NT2/D1 (cell line): ENCODE results near the gene TRABD.

Experiments
- SUZ12 ChIP-seq: IDR thresholded peaks from 2 replicates; pipeline ENCODE4 v1.6.1; 2011; ENCODE audit not compliant: insufficient read length, insufficient read depth; ENCODE audit errors: extremely low read depth
- YY1 ChIP-seq: IDR thresholded peaks from 2 replicates; pipeline ENCODE4 v1.6.1; 2011; ENCODE audit not compliant: insufficient read length, insufficient read depth
- ZNF274 ChIP-seq: IDR thresholded peaks from 2 replicates; pipeline ENCODE4 v1.6.1; 2011; ENCODE audit warnings: mild to moderate bottlenecking, low read depth, low read length

DNA sequence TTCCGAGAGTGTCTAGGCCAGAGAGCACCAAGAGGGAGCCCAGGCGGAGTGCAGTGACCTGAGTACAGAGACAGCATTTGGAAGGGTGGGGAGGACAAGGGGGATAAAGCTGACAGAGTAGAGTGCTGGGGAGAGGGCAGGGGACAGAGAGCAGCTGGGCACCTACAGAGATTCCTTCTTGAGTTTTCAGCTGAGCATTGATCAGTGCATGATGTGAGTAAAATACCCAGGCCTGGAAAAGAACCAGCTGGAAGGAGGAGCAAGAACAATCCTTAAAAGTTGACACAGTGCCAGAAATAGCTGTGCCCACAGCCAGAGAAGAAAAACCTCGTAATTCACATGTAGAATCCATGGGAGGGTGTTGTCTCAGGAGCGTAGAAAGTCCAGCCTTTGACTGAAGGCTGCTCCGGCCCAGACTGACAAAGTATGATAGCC lies 49.1 kb upstream of the TRABD start:
- TF ChIP-seq ZNF274 (no peak), YY1 (no peak), SUZ12 (no peak)
